Mammary epithelial cell (primary cell): ENCODE results near the gene CHSY1.
"Not testable (repeated sequence)": the region's sequence is repeated elsewhere in the genome, so short reads cannot be mapped to it uniquely, and the experiment has no call there.

Experiments
- CTCF ChIP-seq, 2 donors: IDR thresholded peaks in 1 of 2; conservative IDR thresholded peaks in 1 of 2; 2 replicates each; pipeline ENCODE4 v1.5.1; 2011 to 2012; ENCODE audit warnings: inconsistent platforms in 2 of 2, low read length in 2 of 2, mild to moderate bottlenecking in 2 of 2, control low read depth in 1 of 2, low read depth in 1 of 2; ENCODE audit not compliant: insufficient read depth in 1 of 2; ENCODE audit errors: extremely low read depth in 1 of 2
- EZH2 ChIP-seq: IDR thresholded peaks from 2 replicates; pipeline ENCODE4 v1.6.1; 2012; ENCODE audit warnings: low read length, inconsistent platforms, borderline replicate concordance

DNA sequence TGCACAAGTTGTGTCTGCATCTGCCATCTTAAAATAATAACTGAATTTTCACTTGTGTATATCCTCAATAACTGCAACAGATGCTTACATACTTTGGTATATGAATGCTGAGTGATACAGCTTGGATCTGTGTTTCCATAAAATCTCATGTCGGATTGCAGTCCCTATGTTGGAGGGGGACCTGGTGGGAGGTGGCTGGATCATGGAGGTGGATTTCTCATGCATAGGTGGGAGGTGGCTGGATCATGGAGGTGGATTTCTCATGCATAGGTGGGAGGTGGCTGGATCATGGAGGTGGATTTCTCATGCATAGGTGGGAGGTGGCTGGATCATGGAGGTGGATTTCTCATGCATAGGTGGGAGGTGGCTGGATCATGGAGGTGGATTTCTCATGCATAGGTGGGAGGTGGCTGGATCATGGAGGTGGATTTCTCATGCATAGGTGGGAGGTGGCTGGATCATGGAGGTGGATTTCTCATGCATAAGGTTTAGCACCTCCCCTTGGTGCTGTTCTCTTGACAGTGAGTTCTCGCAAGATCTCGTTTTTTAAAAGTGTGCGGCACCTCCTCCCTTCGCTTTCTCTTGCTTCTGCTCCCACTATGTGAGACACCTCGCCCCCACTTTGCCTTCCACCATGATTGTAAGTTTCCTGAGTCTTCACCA is 37.3 kb downstream of the CHSY1 start:
- TF ChIP-seq CTCF (conservative IDR thresholded peaks at IDR 0.05 in 1 of 2, IDR thresholded peaks at IDR 0.05 in 1 of 2; ENCODE audit: extremely low read depth in 1 of 2, insufficient read depth in 1 of 2, low read depth in 1 of 2, low read length in 2 of 2); EZH2: not testable (repeated sequence)
